Ramos (cell line): ENCODE results near the gene HERC6.
"Not testable (repeated sequence)": the region's sequence is repeated elsewhere in the genome, so short reads cannot be mapped to it uniquely, and the experiment has no call there.

ENCODE experiments used
- in situ Hi-C: fragments of 300-500 bp; cut with MboI; formaldehyde crosslinking; loops from one replicate; pipeline ENCODE4 v1.14.3; 2022; ENCODE audit warnings: low sequenced_read_pairs; ENCODE audit not compliant: unreplicated experiment

Gene HERC6

DNA sequence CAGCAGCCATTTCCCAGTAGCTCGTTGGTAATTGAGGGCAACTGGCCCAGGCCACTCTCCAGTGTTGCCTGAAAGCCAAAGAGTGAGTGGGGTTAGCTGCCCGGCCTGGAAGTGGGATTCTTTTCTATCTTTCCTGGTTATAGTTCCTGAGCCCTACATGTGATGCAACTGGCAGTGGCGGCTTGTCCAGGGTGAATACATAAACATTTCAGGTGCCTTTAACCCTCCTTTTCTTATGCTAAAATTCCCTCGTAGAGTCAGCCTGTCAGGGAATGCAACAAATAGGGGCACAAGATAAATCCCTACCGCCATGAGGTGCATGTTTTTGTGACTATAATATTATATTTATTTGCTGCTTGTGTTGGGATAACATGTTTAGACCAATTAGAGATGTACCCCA lies 64.8 kb downstream of the HERC6 start:
- in situ Hi-C loops, result no loop called here

DNA sequence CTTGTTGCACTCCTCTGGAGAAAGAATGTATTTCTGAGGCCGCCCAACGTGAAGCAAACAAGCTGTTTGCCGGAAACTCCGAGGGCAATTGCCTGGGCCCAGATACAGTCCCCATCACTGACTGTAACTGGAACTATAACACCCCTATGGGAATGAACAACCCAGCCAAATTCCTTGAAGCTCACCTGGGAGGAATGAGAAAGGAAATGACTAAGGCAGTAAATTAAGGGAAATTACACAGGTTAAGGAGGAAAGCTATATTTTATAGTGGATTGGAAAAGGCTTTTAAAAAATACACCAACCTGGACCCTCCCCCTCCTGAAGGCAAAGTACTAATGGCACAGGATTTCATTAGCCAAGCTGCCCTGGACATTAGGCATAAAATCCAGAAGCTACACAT lies 66.6 kb downstream of the HERC6 start:
- in situ Hi-C loops, result no loop called here

DNA sequence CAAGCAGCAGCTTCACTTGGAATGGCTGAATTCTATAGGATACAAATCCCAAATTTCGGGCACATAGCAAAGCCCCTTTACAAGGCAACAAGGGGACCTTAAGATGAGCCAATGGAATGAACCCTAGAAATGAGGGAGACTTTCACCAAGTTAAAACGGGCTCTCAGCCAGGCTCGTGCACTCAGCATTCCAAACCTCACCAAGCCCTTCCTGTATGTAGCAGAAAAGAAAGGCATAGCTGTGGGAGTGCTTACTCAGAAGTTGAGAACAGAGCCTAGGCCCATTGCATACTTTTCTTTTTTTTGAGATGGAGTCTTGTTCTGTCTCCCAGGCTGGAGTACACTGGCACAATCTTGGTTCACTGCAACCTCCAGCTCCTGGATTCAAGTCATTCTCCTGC lies 67.5 kb downstream of the HERC6 start:
- in situ Hi-C loops, result no loop called here

DNA sequence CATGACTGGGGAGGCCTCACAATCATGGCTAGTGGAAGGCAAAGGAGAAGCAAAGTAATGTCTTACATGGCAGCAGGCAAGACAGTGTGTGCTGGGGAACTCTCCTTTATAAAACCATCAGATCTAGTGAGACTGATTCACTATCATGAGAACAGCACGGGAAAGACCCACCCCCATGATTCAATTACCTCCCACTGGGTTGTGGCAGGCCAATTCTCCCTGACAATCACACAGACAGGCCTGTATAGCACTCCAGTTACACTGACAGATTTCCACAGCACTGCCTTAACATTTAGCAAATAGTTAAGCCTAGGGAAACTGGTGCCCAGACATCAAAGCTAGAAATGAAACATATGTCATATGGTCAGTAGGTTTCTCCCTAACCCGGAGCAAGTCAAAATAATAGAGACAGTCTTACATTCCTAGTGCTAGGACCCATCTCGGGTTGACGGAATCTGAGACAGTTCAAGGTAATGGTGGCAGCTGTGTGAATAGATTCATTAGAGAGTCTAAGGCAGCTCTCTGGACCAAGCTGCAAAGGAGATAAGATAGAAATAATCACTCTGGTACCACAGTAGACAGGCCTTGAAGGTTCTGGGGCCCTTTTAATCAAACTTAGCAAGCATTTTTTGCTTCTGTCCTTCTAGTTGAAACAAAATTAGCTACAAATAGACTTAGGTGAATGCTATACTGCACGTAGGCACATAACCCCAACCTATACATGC lies 68.9 kb downstream of the HERC6 start:
- in situ Hi-C loops, result no loop called here

DNA sequence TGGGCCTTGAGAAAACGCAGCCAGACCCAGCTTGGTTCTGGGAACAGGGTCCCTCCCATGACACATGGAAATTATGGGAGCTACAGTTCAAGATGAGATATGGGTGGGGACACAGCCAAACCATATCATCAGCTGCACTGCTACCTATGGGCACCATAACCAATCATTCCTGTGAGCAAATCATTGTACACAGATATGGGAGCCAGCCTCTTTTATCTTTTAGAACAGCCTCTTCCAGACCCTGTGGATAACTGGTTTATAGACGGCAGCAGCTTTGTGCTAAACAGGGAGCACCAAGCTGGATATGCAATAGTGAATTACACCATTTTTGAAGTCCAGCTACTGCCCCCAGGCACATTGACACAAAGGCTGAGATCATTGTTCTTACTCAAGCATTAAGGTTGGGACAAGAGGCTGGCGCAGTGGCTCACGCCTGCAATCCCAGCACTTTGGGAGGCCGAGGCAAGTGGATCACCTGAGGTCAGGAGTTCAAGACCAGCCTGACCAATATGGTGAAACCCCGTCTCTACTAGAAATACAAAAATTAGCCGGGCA lies 69.6 kb downstream of the HERC6 start:
- in situ Hi-C loops, result not testable (repeated sequence)

DNA sequence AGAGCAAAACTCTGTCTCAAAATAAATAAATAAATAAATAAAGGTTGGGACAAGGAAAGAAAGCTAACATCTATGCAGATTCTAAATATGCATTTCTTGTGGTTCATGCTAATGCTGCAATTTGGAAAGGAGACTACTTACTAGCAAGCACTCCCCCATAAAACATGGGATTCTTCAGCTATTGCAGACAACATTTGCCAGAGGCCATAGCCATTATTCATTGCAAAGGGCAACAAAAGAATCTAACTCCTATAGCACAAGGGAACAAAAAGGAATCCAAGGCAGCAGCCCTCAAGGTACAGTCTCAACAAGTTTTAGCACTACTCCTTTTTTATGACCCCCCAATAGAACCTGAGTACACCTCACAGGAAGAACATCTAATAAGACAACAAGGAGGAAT lies 70.2 kb downstream of the HERC6 start:
- in situ Hi-C loops, result no loop called here

DNA sequence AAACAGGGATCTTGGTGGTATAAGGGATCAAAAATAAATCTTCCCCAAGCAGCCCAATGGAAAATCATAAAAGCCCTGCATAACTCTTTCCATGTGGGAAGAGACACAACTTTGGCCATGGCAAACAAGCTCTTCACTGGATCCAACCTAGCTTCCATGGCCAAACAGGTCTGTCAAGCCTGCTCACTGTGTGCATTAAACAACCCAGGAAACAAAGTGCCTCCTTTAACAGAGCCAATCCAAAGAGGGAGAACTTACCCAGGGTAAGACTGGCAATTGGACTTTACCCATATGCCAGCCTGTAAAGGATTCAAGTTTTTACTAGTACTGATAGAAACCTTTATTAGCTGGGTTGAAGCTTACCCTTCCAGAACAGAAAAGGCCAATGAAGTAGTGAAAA lies 70.6 kb downstream of the HERC6 start:
- in situ Hi-C loops, result no loop called here

DNA sequence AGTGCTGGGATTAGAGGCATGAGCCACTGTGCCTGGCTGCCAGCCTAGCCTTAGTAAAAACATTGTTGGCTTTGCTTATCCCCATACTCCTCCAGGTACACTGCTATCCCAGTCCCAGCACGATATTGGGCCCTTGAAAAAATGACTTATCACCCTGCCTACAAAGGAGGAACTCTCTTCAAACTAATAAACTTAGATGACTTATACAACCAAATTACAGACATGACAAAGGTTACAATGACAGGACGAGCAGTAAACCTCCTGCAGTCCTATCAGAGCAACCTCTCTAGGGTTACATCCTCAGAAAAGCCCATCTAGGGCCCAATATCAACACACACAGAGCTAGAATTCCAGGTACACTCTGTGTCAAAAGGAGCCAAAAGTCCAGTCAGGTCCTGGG lies 72.6 kb downstream of the HERC6 start:
- in situ Hi-C loops, result no loop called here

DNA sequence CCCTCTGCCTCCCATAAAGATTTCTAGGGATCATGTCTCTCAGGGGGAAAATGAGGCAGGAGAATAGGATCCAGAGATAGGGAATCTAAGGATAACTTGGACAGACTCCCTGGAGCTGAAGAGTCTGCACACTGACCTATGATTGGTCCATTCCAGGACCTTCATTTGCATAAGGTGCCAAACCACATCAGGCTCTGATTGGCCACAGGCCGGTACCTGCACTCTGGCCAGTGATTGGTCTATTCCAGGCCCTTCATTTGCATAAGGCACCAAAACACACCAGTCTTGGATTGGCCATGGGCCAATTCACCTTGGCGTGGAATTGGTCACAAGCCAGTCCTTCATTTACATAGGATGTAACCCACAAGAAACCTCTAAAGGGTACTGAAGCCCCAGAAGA lies 74.3 kb downstream of the HERC6 start:
- in situ Hi-C loops, result no loop called here

DNA sequence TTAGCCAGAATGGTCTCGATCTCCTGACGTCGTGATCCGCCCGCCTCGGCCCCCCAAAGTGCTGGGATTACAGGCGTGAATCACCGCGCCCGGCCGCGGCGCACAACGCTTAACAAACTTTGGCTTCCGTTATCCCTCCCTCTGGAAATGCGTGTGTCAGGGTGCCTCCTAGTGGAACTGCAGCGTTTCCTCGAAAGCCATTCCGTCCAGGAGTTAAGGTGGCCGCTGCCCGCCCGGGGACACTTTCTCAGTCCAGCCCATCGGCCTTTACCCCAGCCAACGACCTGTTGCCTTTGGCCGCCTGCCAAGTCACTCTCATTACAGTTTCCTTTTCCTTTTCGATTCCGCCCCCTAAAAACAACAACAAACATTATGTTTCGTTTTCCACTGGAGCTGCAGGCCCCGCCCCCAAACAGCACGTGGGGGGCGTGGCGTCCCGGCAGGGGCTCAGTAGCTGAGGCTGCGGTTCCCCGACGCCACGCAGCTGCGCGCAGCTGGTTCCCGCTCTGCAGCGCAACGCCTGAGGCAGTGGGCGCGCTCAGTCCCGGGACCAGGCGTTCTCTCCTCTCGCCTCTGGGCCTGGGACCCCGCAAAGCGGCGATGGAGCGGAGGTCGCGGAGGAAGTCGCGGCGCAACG lies 78.1 kb downstream of the HERC6 start, which contains the start of gene HERC5:
Gene HERC5, plus strand, starts transcription at position 450 of the 637 bp plus-strand sequence. Its CDS starts 151 bp downstream, at position 601.
- in situ Hi-C loops, result no loop called here

DNA sequence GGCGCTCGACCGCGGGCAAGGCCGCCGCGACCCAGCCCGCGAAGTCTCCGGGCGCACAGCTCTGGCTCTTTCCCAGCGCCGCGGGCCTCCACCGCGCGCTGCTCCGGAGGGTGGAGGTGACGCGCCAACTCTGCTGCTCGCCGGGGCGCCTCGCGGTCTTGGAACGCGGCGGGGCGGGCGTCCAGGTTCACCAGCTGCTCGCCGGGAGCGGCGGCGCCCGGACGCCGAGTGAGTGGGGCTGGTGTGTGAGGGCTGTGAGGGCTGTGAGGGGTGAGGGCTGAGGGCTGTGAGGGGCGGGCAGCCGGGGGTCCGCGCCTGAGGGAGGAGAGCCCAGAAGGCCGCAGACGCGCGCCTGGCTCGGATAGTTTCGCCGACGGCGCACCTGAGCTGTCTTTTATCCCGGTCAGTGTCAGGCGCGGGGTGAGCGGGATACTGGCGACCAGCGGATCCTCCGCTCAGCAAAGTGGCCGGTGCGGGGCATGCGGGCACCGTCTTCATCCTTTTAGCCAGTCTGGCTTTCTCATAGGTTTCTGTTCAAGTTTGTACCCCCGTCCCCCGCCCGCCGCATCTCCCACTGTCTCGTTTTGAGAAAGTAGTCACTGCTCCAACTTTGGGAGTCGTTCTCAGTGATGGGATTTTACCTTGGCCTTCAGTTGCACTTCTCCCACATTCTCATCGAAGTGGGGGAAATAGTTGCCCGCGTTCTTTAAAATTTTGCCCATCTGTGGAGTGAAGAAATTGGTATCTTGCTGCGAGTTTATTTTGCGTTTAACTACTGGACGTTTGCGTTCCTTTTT lies 78.9 kb downstream of the HERC6 start:
- in situ Hi-C loops, result no loop called here

DNA sequence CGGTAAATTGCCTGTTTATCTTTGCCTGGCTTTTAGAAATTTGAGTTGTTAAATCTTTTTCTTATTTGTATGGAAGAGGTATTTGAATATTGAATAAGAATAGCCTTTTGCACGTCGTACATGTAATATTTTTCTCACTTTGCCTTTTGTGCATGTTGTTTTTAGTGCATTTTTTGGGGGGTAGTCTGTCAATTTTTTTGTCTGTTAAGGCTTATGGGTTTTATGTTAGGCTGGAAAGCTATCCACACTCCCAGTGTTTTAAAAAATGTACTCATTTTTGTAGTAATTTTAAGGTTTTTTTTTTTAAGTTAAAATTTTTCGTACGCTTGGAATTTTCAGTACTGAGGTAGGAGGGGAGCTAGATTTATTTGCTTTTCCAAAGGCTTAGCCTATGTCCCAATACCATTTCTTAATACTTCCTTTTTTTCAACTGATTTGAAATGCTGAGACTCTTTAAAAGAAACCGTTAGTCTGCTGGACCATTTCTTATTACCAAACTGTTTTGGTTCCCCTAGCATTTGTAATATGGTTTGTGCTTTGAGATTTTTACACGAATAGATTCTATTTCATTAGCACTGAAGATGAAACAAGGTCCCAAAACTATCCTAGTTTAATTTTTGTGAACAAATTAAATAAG lies 79.6 kb downstream of the HERC6 start:
- in situ Hi-C loops, result no loop called here

DNA sequence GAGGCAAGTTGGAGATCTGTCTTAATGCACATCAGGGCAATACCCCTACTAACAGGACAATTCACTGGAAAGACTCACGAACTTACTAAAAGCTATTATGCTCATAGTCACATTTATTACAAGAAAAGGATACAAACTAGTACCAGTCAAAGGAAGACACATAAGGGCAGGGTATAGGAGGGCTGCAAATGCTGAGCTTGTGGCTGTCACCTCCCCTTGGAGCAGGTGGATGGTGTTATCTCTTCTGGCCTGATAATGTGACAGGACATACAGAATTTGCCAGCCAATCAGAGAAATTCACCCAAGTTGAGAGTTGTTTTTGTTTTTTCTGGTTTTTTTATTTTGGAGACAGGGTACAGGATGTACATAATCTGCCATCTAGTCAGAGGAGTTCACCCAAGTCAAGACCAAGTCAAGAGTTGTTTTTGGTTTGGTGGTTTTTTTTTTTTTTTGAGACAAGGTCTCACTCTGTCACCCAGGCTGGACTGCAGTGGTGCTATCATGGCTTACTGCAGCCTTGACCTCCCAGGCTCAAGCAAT lies 87.1 kb downstream of the HERC6 start:
- in situ Hi-C loops, result no loop called here

DNA sequence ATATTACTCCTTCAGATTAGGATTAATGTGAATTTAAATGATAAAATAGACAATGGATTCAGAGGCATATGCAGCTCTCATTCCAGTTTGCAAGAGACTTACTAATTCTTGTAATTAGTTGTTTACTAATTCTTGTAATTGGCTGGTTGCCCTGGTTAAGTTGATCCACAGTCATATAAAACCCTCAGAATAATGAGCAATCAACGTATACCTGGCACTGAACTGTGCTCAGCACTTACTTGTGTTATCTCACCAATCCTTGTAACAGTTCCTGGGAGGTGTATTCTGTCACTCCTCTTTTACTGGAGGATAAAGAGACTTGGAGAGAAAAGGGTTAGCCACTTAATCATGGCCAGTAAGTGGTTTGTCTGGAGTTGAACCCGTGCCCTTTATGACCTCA lies 88.7 kb downstream of the HERC6 start:
- in situ Hi-C loops, result no loop called here

DNA sequence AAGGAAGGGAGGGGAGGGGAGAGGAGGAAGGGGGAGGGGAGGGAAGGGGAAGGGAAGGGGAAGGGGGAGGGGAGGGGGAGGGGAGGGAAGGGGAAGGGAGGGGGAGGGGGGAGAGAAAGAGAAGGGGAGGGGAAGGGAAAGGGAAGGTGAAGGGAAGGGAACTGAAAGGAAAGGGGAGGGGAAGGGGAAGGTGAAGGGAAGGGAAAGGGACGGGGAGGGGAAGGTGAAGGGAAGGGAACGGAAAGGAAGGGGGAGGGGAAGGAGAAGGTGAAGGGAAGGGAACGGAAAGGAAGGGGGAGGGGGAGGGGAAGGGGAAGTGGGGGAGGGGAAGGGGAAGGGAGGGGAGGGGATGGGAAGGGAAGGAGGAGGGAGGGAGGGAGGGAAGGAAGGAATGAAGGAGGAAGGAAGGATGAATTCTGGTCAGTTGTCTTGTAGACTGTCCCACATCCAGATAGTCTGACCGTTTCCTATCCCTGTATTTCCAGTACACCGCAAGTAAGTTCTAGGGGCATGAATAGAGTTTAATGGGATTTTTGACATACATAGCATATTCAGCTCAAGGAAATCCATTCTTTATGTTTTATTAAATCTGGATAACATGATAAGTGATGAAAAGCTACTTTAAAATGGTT lies 98.7 kb downstream of the HERC6 start:
- in situ Hi-C loops, result no loop called here

DNA sequence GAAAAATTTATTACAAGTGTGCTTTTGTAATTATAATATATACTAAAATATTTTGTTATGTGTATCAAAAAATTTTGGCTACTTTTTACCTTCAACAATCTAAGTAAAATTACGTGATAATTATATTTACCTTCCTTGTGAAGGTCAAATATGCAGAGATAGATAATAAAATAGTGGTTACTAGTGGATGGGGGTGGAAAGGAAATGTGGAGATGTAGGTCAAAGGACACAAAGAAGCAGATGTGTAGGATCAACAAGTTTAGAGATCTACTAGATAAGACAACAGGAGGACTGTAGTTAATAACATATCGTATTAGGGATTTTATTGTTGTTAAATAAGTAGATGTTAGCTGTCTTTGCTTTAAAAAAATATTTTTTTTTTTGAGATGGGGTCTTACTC lies 99.6 kb downstream of the HERC6 start:
- in situ Hi-C loops, result no loop called here

DNA sequence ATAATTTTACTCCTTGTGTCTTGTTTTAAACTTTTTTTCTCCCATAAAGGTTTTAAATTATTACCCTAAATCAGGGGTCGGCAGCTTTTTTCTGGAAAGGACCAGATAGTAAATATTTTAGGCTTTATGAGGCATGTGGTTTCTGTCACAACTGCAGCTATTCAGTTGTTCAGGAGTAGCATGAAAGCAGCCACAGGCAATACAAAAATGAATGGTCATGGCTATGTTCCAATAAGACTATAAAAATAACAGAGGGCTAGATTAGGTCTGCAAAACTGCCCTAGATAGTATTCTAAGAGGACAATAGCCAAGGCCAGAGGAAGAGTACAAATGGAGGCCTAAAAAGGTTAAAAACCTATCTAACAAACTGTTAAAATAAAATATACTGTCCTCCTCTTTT lies 102.9 kb downstream of the HERC6 start:
- in situ Hi-C loops, result no loop called here

DNA sequence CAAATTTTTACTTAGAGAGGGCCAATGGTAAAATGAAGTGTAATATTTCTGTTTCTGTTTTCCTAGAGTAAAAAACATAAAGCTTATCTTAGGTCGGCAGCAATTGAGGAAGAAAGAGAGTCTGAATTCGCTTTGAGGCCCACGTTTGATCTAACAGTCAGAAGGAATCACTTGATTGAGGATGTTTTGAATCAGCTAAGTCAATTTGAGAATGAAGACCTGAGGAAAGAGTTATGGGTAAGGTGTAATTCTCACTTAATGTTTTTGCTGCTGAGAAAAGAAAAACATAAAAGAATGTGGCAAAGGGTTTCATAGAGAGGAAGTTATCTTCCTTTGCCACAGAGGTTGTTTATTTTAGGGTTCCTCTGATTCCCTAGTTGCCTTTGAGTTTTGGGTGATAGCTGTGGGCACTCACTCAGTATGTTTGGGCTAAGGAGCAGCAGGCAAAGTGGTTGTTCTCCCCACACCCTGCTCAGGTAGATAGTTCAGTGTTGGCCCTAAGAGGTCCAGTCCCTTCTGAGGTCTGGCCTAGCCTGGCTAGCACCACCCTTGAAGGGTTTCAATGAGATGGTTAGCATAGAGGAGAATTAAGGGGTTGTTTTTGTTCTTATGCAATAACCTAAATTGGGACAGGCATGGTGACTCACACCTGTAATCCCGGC lies 110.6 kb downstream of the HERC6 start:
- in situ Hi-C loops, result no loop called here
